ENCODE data around the gene PDE4D. TPM values are rescaled to one million over a fixed set of nuclear protein-coding genes. Genes with fewer than 3 reads are reported as not detected.

Gene PDE4D
- total RNA-seq, 1 donor from 2014 or later: 35.1 TPM

GRCh38 chr5:59648949-59649921 lies 244.3 kb downstream of the PDE4D start:
- intact Hi-C loops (cut with micrococcal nuclease): no loop called here
- ATAC-seq: peak; percentile 28
- no peak for DNase-seq

GRCh38 chr5:59648038-59648831 lies 245.3 kb downstream of the PDE4D start:
- ATAC-seq (no peak), DNase-seq (no peak)
- intact Hi-C loops (cut with micrococcal nuclease): no loop called here

- ATAC-seq (no peak), DNase-seq (no peak)
- intact Hi-C loops (cut with micrococcal nuclease): no loop called here
Measured at GRCh38 chr5:59645380-59645779, 248.1 kb downstream of the PDE4D start.

GRCh38 chr5:59640411-59640810 lies 253.1 kb downstream of the PDE4D start:
- ATAC-seq (peak; percentile 93), DNase-seq (no peak)
- intact Hi-C loops (cut with micrococcal nuclease): no loop called here

- ATAC-seq: no peak
Measured at GRCh38 chr5:59637884-59638580, 255.5 kb downstream of the PDE4D start.

GRCh38 chr5:59629561-59629960 lies 264.0 kb downstream of the PDE4D start:
- ATAC-seq (no peak), DNase-seq (no peak)
- intact Hi-C loops (cut with micrococcal nuclease): no loop called here

More at GRCh38 chr5:59637884-59638580, 255.5 kb downstream of the PDE4D start:
- no peak for DNase-seq
- intact Hi-C loops (cut with micrococcal nuclease): no loop called here

- ATAC-seq (no peak), DNase-seq (no peak)
- intact Hi-C loops (cut with micrococcal nuclease): no loop called here
Measured at GRCh38 chr5:59628062-59628828, 265.3 kb downstream of the PDE4D start.

GRCh38 chr5:59624898-59625297 lies 268.6 kb downstream of the PDE4D start:
- no peak for ATAC-seq
- DNase-seq: no peak
- intact Hi-C loops (cut with micrococcal nuclease): no loop called here

GRCh38 chr5:59622848-59623247 lies 270.7 kb downstream of the PDE4D start:
- DNase-seq (no peak), ATAC-seq (no peak)
- intact Hi-C loops (cut with micrococcal nuclease): no loop called here

- no peak for DNase-seq
- no peak for ATAC-seq
- intact Hi-C loops (cut with micrococcal nuclease): no loop called here
Measured at GRCh38 chr5:59621477-59621876, 272.0 kb downstream of the PDE4D start.

GRCh38 chr5:59620535-59621212 lies 272.9 kb downstream of the PDE4D start:
- no peak for ATAC-seq
- intact Hi-C loops (cut with micrococcal nuclease): no loop called here

GRCh38 chr5:59618644-59619043 lies 274.9 kb downstream of the PDE4D start:
- no peak for DNase-seq
- no peak for ATAC-seq
- intact Hi-C loops (cut with micrococcal nuclease): no loop called here

More at GRCh38 chr5:59620535-59621212, 272.9 kb downstream of the PDE4D start:
- no peak for DNase-seq

- intact Hi-C loops (cut with micrococcal nuclease): no loop called here
Measured at GRCh38 chr5:59617186-59617771, 276.2 kb downstream of the PDE4D start.

GRCh38 chr5:59616413-59616812 lies 277.1 kb downstream of the PDE4D start:
- ATAC-seq: no peak
- intact Hi-C loops (cut with micrococcal nuclease): no loop called here
- DNase-seq: no peak

More at GRCh38 chr5:59617186-59617771, 276.2 kb downstream of the PDE4D start:
- ATAC-seq (no peak), DNase-seq (no peak)

GRCh38 chr5:59615272-59615671 lies 278.3 kb downstream of the PDE4D start:
- no peak for ATAC-seq
- intact Hi-C loops (cut with micrococcal nuclease): no loop called here
- no peak for DNase-seq

- ATAC-seq (no peak), DNase-seq (no peak)
- intact Hi-C loops (cut with micrococcal nuclease): no loop called here
Measured at GRCh38 chr5:59609501-59610265, 283.8 kb downstream of the PDE4D start.

GRCh38 chr5:59608745-59609144 lies 284.8 kb downstream of the PDE4D start:
- ATAC-seq: no peak
- DNase-seq: no peak
- intact Hi-C loops (cut with micrococcal nuclease): no loop called here

All from left ventricle myocardium superior (tissue), 1 donor.